Embryonic facial prominence (tissue), 1 donor: ENCODE data around the gene CDS2.

Source experiments
- DNase-seq: peaks from one replicate; pipeline ENCODE4 v3.0.0-alpha.2; 2016; ENCODE audit errors: extremely low spot score

The CDS2 gene

DNA sequence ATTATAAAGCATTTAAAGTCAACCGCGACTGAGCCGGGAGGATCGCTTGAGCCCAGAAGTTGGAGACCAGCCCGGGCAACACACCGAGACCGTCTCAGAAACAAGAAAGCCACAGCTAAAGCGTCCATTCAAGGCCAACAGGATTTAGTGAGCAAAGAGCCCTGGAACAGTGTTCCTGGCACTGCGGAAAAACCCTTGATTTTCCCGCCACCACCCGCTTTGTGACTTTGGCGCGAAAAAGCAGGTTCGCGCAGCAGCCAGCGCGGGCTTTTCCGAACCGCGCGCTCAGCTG, 7.7 kb upstream of the CDS2 start:
- DNase-seq: no peak

- DNase-seq: peak; percentile 89
These were observed 7.2 kb upstream of the CDS2 start, which contains the start of gene PCNA for GRCh38 chr20:5119435-5120184. Gene PCNA, minus strand, starts transcription at chr20:5119958. Its CDS starts 160 bp downstream, at chr20:5119798.

- no peak for DNase-seq
These were observed 6.7 kb upstream of the CDS2 start for GRCh38 chr20:5120185-5120476.

- DNase-seq: no peak
These were observed 3.9 kb upstream of the CDS2 start for GRCh38 chr20:5122873-5123260.

DNA sequence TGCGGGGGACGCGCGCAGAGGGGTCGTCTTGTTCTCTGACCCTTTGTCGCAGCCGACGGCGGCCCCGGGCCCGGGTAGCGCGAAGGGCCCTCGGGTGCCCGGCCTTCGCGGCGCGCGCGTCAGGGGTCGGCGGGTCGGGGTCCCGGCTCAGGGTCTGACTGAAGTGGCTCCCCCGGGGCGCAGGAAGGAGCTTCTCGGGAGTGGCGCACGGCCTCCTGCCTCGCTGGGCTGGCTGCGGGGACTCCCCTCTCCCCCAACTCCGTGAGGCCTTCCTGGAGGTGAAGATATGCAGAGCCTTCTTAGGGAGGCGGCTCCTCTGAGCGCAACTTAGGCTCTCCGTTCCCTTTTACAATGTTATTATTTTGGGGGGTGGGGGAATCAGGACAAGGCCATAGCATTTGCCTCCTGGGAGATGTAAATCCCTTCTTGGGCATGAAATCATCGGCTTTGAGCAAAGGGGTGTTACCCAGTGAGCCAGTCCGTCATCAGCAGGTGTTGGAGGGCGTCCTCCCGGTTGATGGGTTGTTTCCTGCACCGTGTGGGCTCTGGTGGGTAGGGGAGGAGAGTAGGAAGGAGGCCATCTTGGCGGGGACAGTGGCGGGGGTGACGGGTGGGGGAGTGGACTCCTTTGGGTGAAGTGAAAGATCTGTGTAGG, 523 bp downstream of the CDS2 start:
- peak; percentile 28 for DNase-seq

- no peak for DNase-seq
These were observed 1.1 kb downstream of the CDS2 start for GRCh38 chr20:5127859-5128424.

DNA sequence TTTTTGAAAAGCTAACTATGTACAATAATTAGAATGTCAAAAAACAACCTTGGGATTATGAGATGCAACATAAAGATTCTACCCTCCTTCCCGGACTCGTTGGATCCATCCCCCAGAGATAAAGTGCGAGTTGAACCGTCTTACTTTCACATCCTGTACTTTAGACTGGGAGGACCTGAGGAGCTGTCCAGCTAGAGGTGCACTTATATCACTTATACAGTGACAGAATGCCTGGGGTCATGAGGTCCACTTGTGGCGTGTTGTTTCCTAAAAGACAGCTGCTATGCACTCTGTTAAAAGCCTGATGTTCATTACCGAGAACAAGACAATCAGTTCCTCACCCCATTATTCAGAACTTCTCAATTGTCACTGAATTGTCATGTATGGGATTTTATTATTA, 2.1 kb downstream of the CDS2 start:
- no peak for DNase-seq

DNA sequence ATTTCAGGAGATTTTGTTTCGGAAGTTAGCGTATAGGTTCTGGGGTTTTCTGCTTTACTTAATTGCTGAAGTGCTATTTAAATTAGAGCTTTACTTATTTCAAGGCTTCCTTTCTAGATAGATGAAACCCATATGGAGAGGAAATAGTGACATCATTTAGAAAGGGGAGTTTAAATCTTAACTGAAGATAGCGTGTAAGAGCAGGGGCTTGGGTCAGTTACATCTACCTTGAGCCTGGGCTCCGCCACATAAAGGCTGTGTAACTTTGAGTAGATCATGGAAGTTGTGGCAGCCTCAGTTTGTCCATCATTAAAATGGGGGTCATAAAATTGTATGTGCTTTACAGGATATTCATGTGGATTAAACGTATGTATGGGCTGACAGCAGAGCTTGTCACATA, 4.7 kb downstream of the CDS2 start:
- DNase-seq: no peak

GRCh38 chr20:5133998-5134397, 7.2 kb downstream of the CDS2 start:
- no peak for DNase-seq

DNA sequence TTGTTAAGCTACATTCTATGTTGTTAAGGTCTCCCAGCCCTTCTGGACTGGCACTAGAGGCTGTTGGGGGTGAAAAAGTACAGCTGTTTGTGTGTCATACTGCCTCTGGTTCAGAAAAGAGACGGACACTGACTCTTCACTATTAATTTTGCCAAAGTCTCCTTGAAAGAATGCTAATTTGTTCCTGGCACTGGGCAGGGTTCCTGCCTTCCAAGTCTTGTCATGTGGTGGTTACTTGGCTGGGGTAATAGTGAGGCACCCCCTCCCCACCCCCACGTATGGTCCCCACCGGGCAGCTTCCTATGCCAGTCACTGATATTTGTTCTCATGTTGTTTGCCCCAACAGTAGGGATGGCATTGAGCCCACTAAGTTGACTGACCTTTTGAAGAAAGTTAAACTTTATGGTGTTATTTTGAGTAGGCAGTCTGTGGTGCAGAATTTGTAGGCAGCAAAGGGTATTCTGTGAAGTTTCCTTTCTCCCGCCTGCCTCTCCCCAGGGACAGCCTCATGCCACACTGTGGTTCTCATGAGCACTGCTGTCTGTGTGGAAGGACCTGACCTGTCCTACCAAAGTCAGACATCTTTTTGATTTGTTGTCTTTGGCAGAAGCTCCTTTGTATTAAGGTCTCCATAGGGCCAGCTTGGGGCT, 8.7 kb downstream of the CDS2 start:
- no peak for DNase-seq

GRCh38 chr20:5136096-5136495, 9.3 kb downstream of the CDS2 start:
- DNase-seq: no peak

- no peak for DNase-seq
These were observed 13.4 kb downstream of the CDS2 start for GRCh38 chr20:5140195-5140594.

GRCh38 chr20:5141615-5142014, 14.8 kb downstream of the CDS2 start:
- DNase-seq: no peak

GRCh38 chr20:5143851-5144250, 17.0 kb downstream of the CDS2 start:
- DNase-seq: no peak

GRCh38 chr20:5145365-5146098, 18.7 kb downstream of the CDS2 start:
- DNase-seq: no peak

DNA sequence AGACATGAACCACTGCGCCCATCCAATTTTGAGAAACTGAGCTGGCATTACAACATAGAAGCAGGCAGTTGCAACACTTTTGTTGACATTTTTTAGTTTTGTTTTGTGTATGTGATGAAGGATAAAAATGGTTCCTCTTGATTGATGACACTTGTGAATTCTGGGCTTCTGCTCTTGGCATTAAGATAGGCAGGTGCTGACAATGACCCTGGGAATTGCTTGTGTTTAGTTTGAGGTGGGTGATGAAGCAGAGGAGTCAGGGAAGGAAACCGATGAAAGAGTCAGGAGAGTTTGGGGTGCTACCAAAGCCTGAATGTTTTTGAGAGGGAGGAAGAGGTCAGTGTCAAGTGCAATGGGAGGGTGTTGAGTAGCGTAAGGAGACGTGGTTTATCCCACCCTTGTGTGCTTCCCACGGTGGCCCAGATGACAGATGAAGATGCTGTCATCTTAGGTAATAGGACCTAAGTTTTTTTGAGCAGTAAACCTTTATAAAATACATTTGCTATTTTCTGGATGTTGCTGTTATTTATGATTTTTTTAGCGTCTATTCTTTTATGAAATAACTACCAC, 19.4 kb downstream of the CDS2 start:
- no peak for DNase-seq

DNA sequence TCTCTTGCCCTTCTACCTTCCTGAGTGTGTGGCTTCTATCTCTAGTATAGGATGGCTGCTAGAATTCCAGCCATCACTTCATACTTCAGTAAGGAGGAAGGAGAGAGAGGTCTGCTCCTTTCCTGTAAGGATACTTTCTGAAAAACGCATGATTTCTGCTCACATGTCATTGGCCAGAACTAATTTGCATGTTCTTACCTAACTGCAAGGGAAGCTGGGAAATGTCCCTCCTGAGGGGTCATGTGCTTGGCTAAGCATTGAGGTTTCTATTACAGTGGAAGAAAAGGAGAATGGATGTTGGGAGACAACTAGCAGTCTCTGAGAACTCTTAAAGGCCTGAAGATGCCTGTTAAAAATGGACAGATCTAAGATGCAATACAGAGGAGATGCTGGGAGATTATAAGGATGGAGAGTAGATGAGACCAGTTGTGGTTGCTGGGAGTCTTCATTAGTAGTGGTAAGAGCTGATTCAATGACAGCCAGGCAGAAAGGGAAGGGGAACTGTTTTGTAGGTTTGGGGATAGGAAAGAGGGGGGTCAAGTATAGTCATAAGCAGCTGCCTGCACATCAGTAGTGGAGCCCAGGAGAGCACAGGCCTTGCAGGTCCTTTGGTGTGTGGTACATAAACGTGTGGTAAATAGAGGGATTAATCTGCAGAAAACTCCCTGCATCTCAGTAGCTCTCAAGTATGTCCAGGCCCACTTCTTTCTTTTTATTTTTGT, 20.2 kb downstream of the CDS2 start:
- DNase-seq: no peak

DNA sequence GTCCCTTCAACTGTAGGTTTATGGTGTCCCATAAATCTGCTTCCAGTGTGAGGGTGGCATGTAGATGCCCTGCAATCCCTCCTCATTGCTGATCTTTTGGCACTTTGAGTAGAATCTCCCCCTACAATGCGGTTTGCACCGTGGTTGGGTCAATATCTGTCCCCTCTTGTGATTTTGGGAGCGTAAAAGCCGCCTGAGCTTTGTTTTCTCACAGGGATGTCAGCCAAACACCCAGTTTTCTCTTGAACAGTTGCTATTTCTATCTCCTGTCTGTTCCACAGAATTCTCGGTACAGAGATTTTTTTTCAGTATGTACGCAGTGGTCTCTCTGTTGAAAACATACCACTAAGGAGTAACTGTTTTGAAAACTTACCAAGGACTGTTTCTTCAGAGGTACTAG, 21.8 kb downstream of the CDS2 start:
- DNase-seq: no peak

DNA sequence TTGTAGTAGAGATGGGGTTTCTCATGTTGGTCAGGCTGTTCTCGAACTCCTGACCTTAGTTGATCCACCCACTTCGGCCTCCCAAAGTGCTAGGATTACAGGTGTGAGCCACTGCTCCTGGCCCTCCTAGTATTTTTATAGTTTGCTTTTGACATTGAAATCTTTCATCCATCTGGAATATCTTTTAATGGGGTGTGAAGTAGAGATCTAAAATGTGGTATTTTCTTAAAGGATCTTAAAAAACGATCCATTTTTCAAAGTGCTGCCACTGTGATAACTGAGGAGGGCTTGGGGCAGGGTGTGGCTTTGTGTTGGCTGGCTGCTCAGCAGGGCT, 23.1 kb downstream of the CDS2 start:
- DNase-seq: no peak

DNA sequence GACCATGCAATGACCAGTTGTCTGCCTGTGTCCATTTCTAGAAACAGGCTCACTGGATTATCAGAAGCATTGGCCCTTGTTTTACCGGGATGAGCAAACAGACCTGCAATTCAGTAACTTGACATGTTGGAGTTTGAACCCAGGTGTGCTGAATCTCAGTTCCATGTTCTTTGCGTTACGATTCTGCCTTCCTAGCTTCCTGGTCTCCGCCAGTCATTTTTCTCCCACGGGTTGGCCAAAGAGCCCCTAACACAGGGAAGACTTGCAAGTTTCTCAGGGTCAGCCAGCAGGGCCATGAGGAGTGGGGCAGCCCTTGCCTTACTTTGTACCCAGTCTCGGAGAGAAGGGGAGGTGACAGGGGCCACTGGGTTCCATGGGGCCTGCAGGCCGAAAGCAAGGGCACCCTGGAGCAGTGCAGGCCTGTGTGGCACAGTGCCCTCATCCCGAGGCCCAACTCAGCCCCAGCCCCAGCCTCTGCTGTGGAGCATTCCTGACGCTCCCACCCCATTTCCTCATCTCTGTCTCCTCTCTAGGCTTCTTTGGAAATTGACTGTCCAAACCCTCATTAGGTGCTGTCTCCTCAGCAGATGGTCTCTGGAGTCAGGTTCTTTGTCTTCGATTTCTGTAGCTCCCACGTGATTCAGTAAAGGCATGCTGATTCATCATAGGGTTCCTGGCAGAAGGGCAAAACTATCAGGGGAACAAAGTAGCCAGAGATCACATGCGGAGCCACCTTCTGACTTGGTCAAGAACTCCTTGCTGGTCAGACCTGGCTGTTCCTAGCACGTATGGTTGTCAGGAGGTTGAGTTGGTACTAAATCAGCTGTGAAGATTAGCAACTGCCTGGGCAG, 23.6 kb downstream of the CDS2 start:
- no peak for DNase-seq

GRCh38 chr20:5153152-5153467, 26.3 kb downstream of the CDS2 start:
- no peak for DNase-seq
